ENCODE results near the gene PLCL1.

DNA sequence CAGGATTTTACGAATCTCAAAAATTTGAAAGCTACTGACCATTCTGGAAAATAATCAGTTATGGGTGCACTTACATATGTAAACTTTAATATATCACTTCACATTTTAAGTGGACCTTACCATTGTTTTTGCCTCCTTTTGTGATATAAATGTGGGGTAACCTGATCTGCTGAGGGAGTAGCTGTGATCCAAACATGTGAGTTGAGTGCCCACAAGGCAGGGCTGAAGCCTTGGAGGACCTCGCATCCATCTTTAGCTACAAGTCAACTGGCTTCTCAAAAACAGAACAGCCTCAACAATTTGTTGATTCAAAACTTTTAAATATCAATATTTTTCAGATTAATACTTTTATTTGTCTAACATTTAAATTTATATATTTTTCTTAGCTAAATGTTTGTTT, 178.2 kb downstream of the PLCL1 start:
- TF ChIP-seq, protein P1, sequence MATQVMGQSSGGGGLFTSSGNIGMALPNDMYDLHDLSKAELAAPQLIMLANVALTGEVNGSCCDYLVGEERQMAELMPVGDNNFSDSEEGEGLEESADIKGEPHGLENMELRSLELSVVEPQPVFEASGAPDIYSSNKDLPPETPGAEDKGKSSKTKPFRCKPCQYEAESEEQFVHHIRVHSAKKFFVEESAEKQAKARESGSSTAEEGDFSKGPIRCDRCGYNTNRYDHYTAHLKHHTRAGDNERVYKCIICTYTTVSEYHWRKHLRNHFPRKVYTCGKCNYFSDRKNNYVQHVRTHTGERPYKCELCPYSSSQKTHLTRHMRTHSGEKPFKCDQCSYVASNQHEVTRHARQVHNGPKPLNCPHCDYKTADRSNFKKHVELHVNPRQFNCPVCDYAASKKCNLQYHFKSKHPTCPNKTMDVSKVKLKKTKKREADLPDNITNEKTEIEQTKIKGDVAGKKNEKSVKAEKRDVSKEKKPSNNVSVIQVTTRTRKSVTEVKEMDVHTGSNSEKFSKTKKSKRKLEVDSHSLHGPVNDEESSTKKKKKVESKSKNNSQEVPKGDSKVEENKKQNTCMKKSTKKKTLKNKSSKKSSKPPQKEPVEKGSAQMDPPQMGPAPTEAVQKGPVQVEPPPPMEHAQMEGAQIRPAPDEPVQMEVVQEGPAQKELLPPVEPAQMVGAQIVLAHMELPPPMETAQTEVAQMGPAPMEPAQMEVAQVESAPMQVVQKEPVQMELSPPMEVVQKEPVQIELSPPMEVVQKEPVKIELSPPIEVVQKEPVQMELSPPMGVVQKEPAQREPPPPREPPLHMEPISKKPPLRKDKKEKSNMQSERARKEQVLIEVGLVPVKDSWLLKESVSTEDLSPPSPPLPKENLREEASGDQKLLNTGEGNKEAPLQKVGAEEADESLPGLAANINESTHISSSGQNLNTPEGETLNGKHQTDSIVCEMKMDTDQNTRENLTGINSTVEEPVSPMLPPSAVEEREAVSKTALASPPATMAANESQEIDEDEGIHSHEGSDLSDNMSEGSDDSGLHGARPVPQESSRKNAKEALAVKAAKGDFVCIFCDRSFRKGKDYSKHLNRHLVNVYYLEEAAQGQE (IDR thresholded peaks at IDR 0.05; ENCODE audit: low read depth, low read length), result no peak
- TF ChIP-seq FOXM1 (IDR thresholded peaks at IDR 0.05; ENCODE audit: low read depth), result no peak
- no peak for TF ChIP-seq RAD21 (IDR thresholded peaks at IDR 0.05; ENCODE audit: low read length)
- TF ChIP-seq RCOR1 (IDR thresholded peaks at IDR 0.05; ENCODE audit: low read length), result no peak
- TF ChIP-seq, protein P2, sequence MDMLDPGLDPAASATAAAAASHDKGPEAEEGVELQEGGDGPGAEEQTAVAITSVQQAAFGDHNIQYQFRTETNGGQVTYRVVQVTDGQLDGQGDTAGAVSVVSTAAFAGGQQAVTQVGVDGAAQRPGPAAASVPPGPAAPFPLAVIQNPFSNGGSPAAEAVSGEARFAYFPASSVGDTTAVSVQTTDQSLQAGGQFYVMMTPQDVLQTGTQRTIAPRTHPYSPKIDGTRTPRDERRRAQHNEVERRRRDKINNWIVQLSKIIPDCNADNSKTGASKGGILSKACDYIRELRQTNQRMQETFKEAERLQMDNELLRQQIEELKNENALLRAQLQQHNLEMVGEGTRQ (IDR thresholded peaks at IDR 0.05; ENCODE audit: borderline replicate concordance, low read depth, low read length), result no peak
- TF ChIP-seq SIN3A (IDR thresholded peaks at IDR 0.05; ENCODE audit: borderline replicate concordance, low read depth, low read length), result no peak
- TF ChIP-seq, protein P3, sequence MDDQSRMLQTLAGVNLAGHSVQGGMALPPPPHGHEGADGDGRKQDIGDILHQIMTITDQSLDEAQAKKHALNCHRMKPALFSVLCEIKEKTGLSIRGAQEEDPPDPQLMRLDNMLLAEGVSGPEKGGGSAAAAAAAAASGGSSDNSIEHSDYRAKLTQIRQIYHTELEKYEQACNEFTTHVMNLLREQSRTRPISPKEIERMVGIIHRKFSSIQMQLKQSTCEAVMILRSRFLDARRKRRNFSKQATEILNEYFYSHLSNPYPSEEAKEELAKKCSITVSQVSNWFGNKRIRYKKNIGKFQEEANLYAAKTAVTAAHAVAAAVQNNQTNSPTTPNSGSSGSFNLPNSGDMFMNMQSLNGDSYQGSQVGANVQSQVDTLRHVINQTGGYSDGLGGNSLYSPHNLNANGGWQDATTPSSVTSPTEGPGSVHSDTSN (IDR thresholded peaks at IDR 0.05), result no peak
- TF ChIP-seq, protein P4, sequence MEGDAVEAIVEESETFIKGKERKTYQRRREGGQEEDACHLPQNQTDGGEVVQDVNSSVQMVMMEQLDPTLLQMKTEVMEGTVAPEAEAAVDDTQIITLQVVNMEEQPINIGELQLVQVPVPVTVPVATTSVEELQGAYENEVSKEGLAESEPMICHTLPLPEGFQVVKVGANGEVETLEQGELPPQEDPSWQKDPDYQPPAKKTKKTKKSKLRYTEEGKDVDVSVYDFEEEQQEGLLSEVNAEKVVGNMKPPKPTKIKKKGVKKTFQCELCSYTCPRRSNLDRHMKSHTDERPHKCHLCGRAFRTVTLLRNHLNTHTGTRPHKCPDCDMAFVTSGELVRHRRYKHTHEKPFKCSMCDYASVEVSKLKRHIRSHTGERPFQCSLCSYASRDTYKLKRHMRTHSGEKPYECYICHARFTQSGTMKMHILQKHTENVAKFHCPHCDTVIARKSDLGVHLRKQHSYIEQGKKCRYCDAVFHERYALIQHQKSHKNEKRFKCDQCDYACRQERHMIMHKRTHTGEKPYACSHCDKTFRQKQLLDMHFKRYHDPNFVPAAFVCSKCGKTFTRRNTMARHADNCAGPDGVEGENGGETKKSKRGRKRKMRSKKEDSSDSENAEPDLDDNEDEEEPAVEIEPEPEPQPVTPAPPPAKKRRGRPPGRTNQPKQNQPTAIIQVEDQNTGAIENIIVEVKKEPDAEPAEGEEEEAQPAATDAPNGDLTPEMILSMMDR (IDR thresholded peaks at IDR 0.05), result no peak
- TF ChIP-seq SMC3 (IDR thresholded peaks at IDR 0.05; ENCODE audit: low read depth, low read length), result no peak

Measured in SK-N-SH (cell line).